ENCODE data around the gene SEC14L2.

Gene SEC14L2

GRCh38 chr22:30396871-30397655, at the start of gene SEC14L2:
Gene SEC14L2, plus strand, starts transcription at chr22:30397018. Its CDS starts 99 bp downstream, at chr22:30397117.
- Histone ChIP-seq H3K4me1 (ENCODE audit: control insufficient read depth, insufficient read depth, low read length) (peaks cover 35% of the 10 kb centered on the region), H3K4me3 (ENCODE audit: low read length) (peak within 1 kb of the TSS; percentile 84), H3K36me3 (ENCODE audit: control insufficient read depth, insufficient read depth, low read length, severe bottlenecking) (no peaks in the 10 kb centered on the region), H3K9me3 (ENCODE audit: control insufficient read depth, low read length) (no peaks in the 10 kb centered on the region), H3K9ac (ENCODE audit: low read length) (peak within 1 kb of the TSS; percentile 75), H3K27me3 (replicated peaks; ENCODE audit: control insufficient read depth, insufficient read depth, low read length) (no peaks in the 10 kb centered on the region)
- DNase-seq (ENCODE audit: low read depth) = peak; percentile 84

GRCh38 chr22:30347255-30347892, 49.4 kb upstream of the SEC14L2 start:
- Histone ChIP-seq H3K27me3 (replicated peaks; ENCODE audit: control insufficient read depth, insufficient read depth, low read length) (no peaks in the 10 kb centered on the region), H3K9me3 (ENCODE audit: control insufficient read depth, low read length) (no peaks in the 10 kb centered on the region), H3K4me3 (ENCODE audit: low read length) (no peak overlapping the region), H3K36me3 (ENCODE audit: control insufficient read depth, insufficient read depth, low read length, severe bottlenecking) (peaks cover 84% of the 10 kb centered on the region), H3K4me1 (ENCODE audit: control insufficient read depth, insufficient read depth, low read length) (peaks cover 8% of the 10 kb centered on the region), H3K9ac (ENCODE audit: low read length) (no peak overlapping the region)
- no peak for DNase-seq (ENCODE audit: low read depth)

GRCh38 chr22:30348404-30348803, 48.4 kb upstream of the SEC14L2 start:
- no peaks in the 10 kb centered on the region for H3K27me3 ChIP-seq (replicated peaks; ENCODE audit: control insufficient read depth, insufficient read depth, low read length)
- H3K4me3 ChIP-seq (ENCODE audit: low read length) = no peak overlapping the region
- no peaks in the 10 kb centered on the region for H3K4me1 ChIP-seq (ENCODE audit: control insufficient read depth, insufficient read depth, low read length)
- H3K9ac ChIP-seq (ENCODE audit: low read length) = peak overlapping the region; percentile 1
- no peaks in the 10 kb centered on the region for H3K9me3 ChIP-seq (ENCODE audit: control insufficient read depth, low read length)
- DNase-seq (ENCODE audit: low read depth) = no peak
- H3K36me3 ChIP-seq (ENCODE audit: control insufficient read depth, insufficient read depth, low read length, severe bottlenecking) = peaks cover 82% of the 10 kb centered on the region

- no peaks in the 10 kb centered on the region for H3K9me3 ChIP-seq (ENCODE audit: control insufficient read depth, low read length)
- H3K4me1 ChIP-seq (ENCODE audit: control insufficient read depth, insufficient read depth, low read length) = no peaks in the 10 kb centered on the region
- DNase-seq (ENCODE audit: low read depth) = peak; percentile 84
- no peak overlapping the region for H3K4me3 ChIP-seq (ENCODE audit: low read length)
- peak overlapping the region; percentile 1 for H3K9ac ChIP-seq (ENCODE audit: low read length)
- H3K36me3 ChIP-seq (ENCODE audit: control insufficient read depth, insufficient read depth, low read length, severe bottlenecking) = peaks cover 78% of the 10 kb centered on the region
- no peaks in the 10 kb centered on the region for H3K27me3 ChIP-seq (replicated peaks; ENCODE audit: control insufficient read depth, insufficient read depth, low read length)
Observed at GRCh38 chr22:30348809-30349208, 48.0 kb upstream of the SEC14L2 start.

GRCh38 chr22:30351226-30351625, 45.6 kb upstream of the SEC14L2 start:
- Histone ChIP-seq H3K4me3 (ENCODE audit: low read length) (no peak overlapping the region), H3K9ac (ENCODE audit: low read length) (no peak overlapping the region), H3K27me3 (replicated peaks; ENCODE audit: control insufficient read depth, insufficient read depth, low read length) (no peaks in the 10 kb centered on the region), H3K9me3 (ENCODE audit: control insufficient read depth, low read length) (no peaks in the 10 kb centered on the region), H3K4me1 (ENCODE audit: control insufficient read depth, insufficient read depth, low read length) (peaks cover 23% of the 10 kb centered on the region), H3K36me3 (ENCODE audit: control insufficient read depth, insufficient read depth, low read length, severe bottlenecking) (peaks cover 54% of the 10 kb centered on the region)
- DNase-seq (ENCODE audit: low read depth) = peak; percentile 34

GRCh38 chr22:30354644-30355043, 42.2 kb upstream of the SEC14L2 start:
- Histone ChIP-seq H3K27me3 (replicated peaks; ENCODE audit: control insufficient read depth, insufficient read depth, low read length) (no peaks in the 10 kb centered on the region), H3K9ac (ENCODE audit: low read length) (no peak overlapping the region), H3K4me3 (ENCODE audit: low read length) (no peak overlapping the region), H3K36me3 (ENCODE audit: control insufficient read depth, insufficient read depth, low read length, severe bottlenecking) (peaks cover 35% of the 10 kb centered on the region), H3K9me3 (ENCODE audit: control insufficient read depth, low read length) (no peaks in the 10 kb centered on the region), H3K4me1 (ENCODE audit: control insufficient read depth, insufficient read depth, low read length) (peaks cover 23% of the 10 kb centered on the region)
- no peak for DNase-seq (ENCODE audit: low read depth)

GRCh38 chr22:30356449-30357235, 40.2 kb upstream of the SEC14L2 start, which contains the start of the genes CCDC157 and SF3A1:
Gene CCDC157, plus strand, starts transcription at chr22:30357007. Its CDS starts 8,994 bp downstream, at chr22:30366001.
Gene SF3A1, minus strand, starts transcription at chr22:30356894. Its CDS starts 102 bp downstream, at chr22:30356792.
- Histone ChIP-seq H3K4me1 (ENCODE audit: control insufficient read depth, insufficient read depth, low read length) (peaks cover 23% of the 10 kb centered on the region), H3K36me3 (ENCODE audit: control insufficient read depth, insufficient read depth, low read length, severe bottlenecking) (peaks cover 15% of the 10 kb centered on the region), H3K9ac (ENCODE audit: low read length) (peak within 1 kb of the TSS; percentile 98), H3K4me3 (ENCODE audit: low read length) (peak within 1 kb of the TSS; percentile 97), H3K9me3 (ENCODE audit: control insufficient read depth, low read length) (no peaks in the 10 kb centered on the region), H3K27me3 (replicated peaks; ENCODE audit: control insufficient read depth, insufficient read depth, low read length) (no peaks in the 10 kb centered on the region)
- DNase-seq (ENCODE audit: low read depth) = peak; percentile 97

GRCh38 chr22:30357236-30357570, 39.6 kb upstream of the SEC14L2 start:
- Histone ChIP-seq H3K9me3 (ENCODE audit: control insufficient read depth, low read length) (no peaks in the 10 kb centered on the region), H3K4me1 (ENCODE audit: control insufficient read depth, insufficient read depth, low read length) (peaks cover 23% of the 10 kb centered on the region), H3K4me3 (ENCODE audit: low read length) (peak overlapping the region; percentile 97), H3K27me3 (replicated peaks; ENCODE audit: control insufficient read depth, insufficient read depth, low read length) (no peaks in the 10 kb centered on the region), H3K36me3 (ENCODE audit: control insufficient read depth, insufficient read depth, low read length, severe bottlenecking) (peaks cover 10% of the 10 kb centered on the region), H3K9ac (ENCODE audit: low read length) (peak overlapping the region; percentile 98)
- no peak for DNase-seq (ENCODE audit: low read depth)

- no peaks in the 10 kb centered on the region for H3K27me3 ChIP-seq (replicated peaks; ENCODE audit: control insufficient read depth, insufficient read depth, low read length)
- no peak overlapping the region for H3K9ac ChIP-seq (ENCODE audit: low read length)
- H3K9me3 ChIP-seq (ENCODE audit: control insufficient read depth, low read length) = no peaks in the 10 kb centered on the region
- no peak for DNase-seq (ENCODE audit: low read depth)
- H3K4me1 ChIP-seq (ENCODE audit: control insufficient read depth, insufficient read depth, low read length) = peaks cover 23% of the 10 kb centered on the region
- H3K4me3 ChIP-seq (ENCODE audit: low read length) = peak overlapping the region; percentile 97
- peaks cover 4% of the 10 kb centered on the region for H3K36me3 ChIP-seq (ENCODE audit: control insufficient read depth, insufficient read depth, low read length, severe bottlenecking)
Observed at GRCh38 chr22:30357650-30358215, 39.1 kb upstream of the SEC14L2 start.

GRCh38 chr22:30358541-30358940, 38.3 kb upstream of the SEC14L2 start:
- no peaks in the 10 kb centered on the region for H3K9me3 ChIP-seq (ENCODE audit: control insufficient read depth, low read length)
- H3K9ac ChIP-seq (ENCODE audit: low read length) = no peak overlapping the region
- peaks cover 23% of the 10 kb centered on the region for H3K4me1 ChIP-seq (ENCODE audit: control insufficient read depth, insufficient read depth, low read length)
- no peaks in the 10 kb centered on the region for H3K36me3 ChIP-seq (ENCODE audit: control insufficient read depth, insufficient read depth, low read length, severe bottlenecking)
- no peak for DNase-seq (ENCODE audit: low read depth)
- no peaks in the 10 kb centered on the region for H3K27me3 ChIP-seq (replicated peaks; ENCODE audit: control insufficient read depth, insufficient read depth, low read length)
- H3K4me3 ChIP-seq (ENCODE audit: low read length) = no peak overlapping the region
